Adrenal gland (tissue), 5 donors: ENCODE data around the gene CADPS.

Experiments
- CTCF ChIP-seq, 6 experiments: fragments of 450-650 bp in 4 of 6; fragments of 200-600 bp in 2 of 6; sonication (generic) in 1 of 6; IDR thresholded peaks; 1 replicate in 5 of 6; 2 replicates in 1 of 6; pipeline versions ENCODE4 v1.5.1 to v1.8.0; 2016 to 2021; ENCODE audit warnings: antibody characterized with exemption in 6 of 6, mild to moderate bottlenecking in 2 of 6, moderate library complexity in 1 of 6
- POLR2A ChIP-seq, 2 donors: fragments of 450-650 bp; IDR thresholded peaks; one replicate each; pipeline ENCODE4 v1.6.1; 2017; ENCODE audit warnings: antibody characterized with exemption in 2 of 2, mild to moderate bottlenecking in 2 of 2, moderate library complexity in 1 of 2
- donor health status: DM: no; HTN: no; CAD: no.

- no peak for TF ChIP-seq POLR2A (IDR thresholded peaks at IDR 0.05)
- TF ChIP-seq CTCF (IDR thresholded peaks at IDR 0.05): no peak
Observed at GRCh38 chr3:62416144-62416543, 459.1 kb downstream of the CADPS start.
